Measurements from ENCODE around the gene SIPA1L3. TPM values are rescaled to one million over a fixed set of nuclear protein-coding genes. Genes with fewer than 3 reads are reported as not detected.

The SIPA1L3 gene
- polyA plus RNA-seq, 1 of the 3 experiments (the other 2 are of a cell fraction): 11.6 TPM

DNA sequence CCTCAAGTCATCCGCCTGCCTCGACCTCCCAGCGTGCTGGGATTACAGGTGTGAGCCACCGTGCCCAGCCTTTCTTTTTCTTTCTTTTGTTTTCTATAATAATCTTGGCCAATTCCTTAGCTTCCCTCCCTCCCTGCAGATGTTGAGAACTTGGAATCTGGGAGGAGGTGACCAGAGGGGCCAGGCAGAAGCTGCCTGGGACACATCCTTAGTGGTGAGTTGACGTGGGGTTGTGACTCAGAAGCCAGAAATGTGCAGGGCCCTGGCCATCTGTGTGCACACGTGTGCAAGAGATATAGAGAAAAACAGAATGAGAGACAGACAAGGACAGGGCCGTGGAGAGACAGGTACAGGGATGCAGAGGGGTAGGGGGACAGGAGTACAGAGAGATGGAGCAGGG, 154.3 kb downstream of the SIPA1L3 start (continued):
- TF ChIP-seq, protein P1, sequence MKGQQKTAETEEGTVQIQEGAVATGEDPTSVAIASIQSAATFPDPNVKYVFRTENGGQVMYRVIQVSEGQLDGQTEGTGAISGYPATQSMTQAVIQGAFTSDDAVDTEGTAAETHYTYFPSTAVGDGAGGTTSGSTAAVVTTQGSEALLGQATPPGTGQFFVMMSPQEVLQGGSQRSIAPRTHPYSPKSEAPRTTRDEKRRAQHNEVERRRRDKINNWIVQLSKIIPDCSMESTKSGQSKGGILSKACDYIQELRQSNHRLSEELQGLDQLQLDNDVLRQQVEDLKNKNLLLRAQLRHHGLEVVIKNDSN (IDR thresholded peaks at IDR 0.05; ENCODE audit: borderline replicate concordance, low read depth): no peak
- TF ChIP-seq TAF1 (IDR thresholded peaks at IDR 0.05; ENCODE audit: borderline replicate concordance, low read depth, low read length) (no peak), TEAD4 (IDR thresholded peaks at IDR 0.05; ENCODE audit: borderline replicate concordance, insufficient read depth) (no peak), TCF12 (IDR thresholded peaks at IDR 0.05) (peak; percentile 82), GATA2 (CRISPR knock-in tag; IDR thresholded peaks at IDR 0.05) (no peak), MEF2A (IDR thresholded peaks at IDR 0.05; ENCODE audit: borderline replicate concordance, low read depth) (no peak), GABPA (IDR thresholded peaks at IDR 0.05; ENCODE audit: low read depth) (no peak), FOSL2 (IDR thresholded peaks at IDR 0.05; ENCODE audit: borderline replicate concordance, low read depth) (peak; percentile 45; the same call in 1 of the 2 replicates)
- TF ChIP-seq, protein P2, sequence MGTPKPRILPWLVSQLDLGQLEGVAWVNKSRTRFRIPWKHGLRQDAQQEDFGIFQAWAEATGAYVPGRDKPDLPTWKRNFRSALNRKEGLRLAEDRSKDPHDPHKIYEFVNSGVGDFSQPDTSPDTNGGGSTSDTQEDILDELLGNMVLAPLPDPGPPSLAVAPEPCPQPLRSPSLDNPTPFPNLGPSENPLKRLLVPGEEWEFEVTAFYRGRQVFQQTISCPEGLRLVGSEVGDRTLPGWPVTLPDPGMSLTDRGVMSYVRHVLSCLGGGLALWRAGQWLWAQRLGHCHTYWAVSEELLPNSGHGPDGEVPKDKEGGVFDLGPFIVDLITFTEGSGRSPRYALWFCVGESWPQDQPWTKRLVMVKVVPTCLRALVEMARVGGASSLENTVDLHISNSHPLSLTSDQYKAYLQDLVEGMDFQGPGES (IDR thresholded peaks at IDR 0.05; ENCODE audit: low read depth, low read length): no peak
- TF ChIP-seq, protein P3, sequence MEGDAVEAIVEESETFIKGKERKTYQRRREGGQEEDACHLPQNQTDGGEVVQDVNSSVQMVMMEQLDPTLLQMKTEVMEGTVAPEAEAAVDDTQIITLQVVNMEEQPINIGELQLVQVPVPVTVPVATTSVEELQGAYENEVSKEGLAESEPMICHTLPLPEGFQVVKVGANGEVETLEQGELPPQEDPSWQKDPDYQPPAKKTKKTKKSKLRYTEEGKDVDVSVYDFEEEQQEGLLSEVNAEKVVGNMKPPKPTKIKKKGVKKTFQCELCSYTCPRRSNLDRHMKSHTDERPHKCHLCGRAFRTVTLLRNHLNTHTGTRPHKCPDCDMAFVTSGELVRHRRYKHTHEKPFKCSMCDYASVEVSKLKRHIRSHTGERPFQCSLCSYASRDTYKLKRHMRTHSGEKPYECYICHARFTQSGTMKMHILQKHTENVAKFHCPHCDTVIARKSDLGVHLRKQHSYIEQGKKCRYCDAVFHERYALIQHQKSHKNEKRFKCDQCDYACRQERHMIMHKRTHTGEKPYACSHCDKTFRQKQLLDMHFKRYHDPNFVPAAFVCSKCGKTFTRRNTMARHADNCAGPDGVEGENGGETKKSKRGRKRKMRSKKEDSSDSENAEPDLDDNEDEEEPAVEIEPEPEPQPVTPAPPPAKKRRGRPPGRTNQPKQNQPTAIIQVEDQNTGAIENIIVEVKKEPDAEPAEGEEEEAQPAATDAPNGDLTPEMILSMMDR (IDR thresholded peaks at IDR 0.05): no peak
- TF ChIP-seq, protein P4, sequence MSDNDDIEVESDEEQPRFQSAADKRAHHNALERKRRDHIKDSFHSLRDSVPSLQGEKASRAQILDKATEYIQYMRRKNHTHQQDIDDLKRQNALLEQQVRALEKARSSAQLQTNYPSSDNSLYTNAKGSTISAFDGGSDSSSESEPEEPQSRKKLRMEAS (IDR thresholded peaks at IDR 0.05; ENCODE audit: low read depth): peak; percentile 70

DNA sequence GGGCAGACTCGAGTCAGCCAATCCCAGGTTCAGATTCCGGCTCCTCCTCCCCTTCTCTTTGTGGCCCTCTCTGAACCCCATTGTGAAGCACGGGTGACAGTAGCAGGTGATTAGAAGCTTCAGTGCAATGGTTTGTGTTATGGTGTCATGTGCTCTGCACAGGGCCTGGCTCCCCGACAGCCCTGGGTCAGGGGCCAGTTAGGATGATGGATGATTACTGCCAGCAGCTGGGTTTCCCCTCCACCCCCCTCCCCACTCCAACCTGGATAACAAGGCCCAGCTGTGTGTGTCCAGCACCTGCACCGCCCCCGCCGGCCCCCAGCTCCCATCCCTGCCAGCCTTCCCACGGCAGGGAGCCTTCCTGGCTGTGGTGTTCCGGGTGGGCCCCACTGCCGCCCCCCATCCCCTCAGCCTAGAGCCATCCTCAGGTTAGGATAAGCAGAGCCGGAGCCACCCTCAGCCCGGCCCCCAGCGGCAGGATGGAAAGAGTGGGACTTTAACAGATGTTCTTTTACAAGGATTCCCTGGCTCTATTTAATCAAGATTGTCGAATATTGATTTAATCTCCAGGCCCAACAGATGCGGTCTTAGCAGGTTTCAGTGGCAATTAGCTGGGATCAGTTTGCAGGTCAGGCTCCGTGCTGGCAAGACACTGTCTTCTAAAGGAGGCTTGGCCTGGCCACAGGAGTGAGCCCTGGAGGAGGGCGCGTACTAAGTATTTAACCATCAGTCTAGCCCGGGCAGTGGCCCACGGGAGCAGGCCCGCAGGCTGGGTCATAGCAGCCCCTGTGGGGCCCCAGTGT, 156.2 kb downstream of the SIPA1L3 start:
- WGBS (ENCODE audit: low lambda C conversion rate): 65% methylated on average over 14 of the region's 21 CpGs
- no peaks in the 10 kb centered on the region for H3F3A ChIP-seq (replicated peaks; ENCODE audit: insufficient read depth)
- H3K9ac ChIP-seq: no peak overlapping the region
- H2AFZ ChIP-seq (ENCODE audit: low read depth): no peak overlapping the region
- H3K9me3 ChIP-seq: no peaks in the 10 kb centered on the region
- peak overlapping the region in 1 of 2 experiments; percentile 67; a peak in 2 of 4 replicates for H3K27ac ChIP-seq (ENCODE audit: low read depth in 2 of 2, low read length in 1 of 2)
- no peak overlapping the region for H3K4me3 ChIP-seq (ENCODE audit: low read depth in 2 of 2, low read length in 1 of 2)
- no peak overlapping the region for H3K4me2 ChIP-seq
- DNase-seq: peak; percentile 87
- H3K27me3 ChIP-seq (ENCODE audit: insufficient read depth): no peaks in the 10 kb centered on the region
- peaks cover 0 to 33% of the 10 kb centered on the region in 2 experiments; a peak in 1 of 4 replicates for H3K4me1 ChIP-seq (ENCODE audit: control insufficient read depth in 1 of 2, insufficient read depth in 2 of 2, low read depth in 1 of 2, low read length in 1 of 2)
- no peaks in the 10 kb centered on the region for H4K20me1 ChIP-seq (ENCODE audit: insufficient read depth)
- POLR2A ChIA-PET: interaction anchor here (0.6 to 2.0 kb wide), 4 partner anchors 30 to 156 kb away, joined by 4 to 20 read pairs (median 4); partner anchors contain the start of gene SIPA1L3
- no peaks in the 10 kb centered on the region for H3K9me2 ChIP-seq
- H3K79me2 ChIP-seq (ENCODE audit: insufficient read depth): peaks cover 24% of the 10 kb centered on the region; the same call in 1 of the 2 replicates
- H3K36me3 ChIP-seq (replicated peaks in 1 of 2; ENCODE audit: control insufficient read depth in 1 of 2, insufficient read depth in 2 of 2, low read length in 1 of 2): peaks cover 0 to 4% of the 10 kb centered on the region in 2 experiments
- CTCF ChIA-PET: interaction anchor here (0.9 to 2.4 kb wide), 9 partner anchors 14 to 340 kb away, joined by 3 to 13 read pairs (median 3); partner anchors contain the start of gene FAM98C
- TF ChIP-seq NFIC (IDR thresholded peaks at IDR 0.05; ENCODE audit: borderline replicate concordance) (no peak), FOSL2 (IDR thresholded peaks at IDR 0.05; ENCODE audit: borderline replicate concordance, low read depth) (no peak), TCF12 (IDR thresholded peaks at IDR 0.05) (peak; percentile 26; the same call in 1 of the 2 replicates), ELF1 (IDR thresholded peaks at IDR 0.05) (no peak), GATA2 (CRISPR knock-in tag; IDR thresholded peaks at IDR 0.05) (peak; percentile 95), YY1 (IDR thresholded peaks at IDR 0.05; ENCODE audit: low read depth) (no peak), SMC3 (IDR thresholded peaks at IDR 0.05; ENCODE audit: low read depth, low read length) (0 out of 2 replicates have a peak, but pooled peaks have one; percentile 7), POLR2AphosphoS5 (IDR thresholded peaks at IDR 0.05; ENCODE audit: low read depth, low read length) (no peak), RCOR1 (IDR thresholded peaks at IDR 0.05; ENCODE audit: low read length) (peak; percentile 85), RFX5 (IDR thresholded peaks at IDR 0.05; ENCODE audit: low read length) (no peak)
- TF ChIP-seq, protein P5, sequence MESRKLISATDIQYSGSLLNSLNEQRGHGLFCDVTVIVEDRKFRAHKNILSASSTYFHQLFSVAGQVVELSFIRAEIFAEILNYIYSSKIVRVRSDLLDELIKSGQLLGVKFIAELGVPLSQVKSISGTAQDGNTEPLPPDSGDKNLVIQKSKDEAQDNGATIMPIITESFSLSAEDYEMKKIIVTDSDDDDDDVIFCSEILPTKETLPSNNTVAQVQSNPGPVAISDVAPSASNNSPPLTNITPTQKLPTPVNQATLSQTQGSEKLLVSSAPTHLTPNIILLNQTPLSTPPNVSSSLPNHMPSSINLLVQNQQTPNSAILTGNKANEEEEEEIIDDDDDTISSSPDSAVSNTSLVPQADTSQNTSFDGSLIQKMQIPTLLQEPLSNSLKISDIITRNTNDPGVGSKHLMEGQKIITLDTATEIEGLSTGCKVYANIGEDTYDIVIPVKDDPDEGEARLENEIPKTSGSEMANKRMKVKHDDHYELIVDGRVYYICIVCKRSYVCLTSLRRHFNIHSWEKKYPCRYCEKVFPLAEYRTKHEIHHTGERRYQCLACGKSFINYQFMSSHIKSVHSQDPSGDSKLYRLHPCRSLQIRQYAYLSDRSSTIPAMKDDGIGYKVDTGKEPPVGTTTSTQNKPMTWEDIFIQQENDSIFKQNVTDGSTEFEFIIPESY (IDR thresholded peaks at IDR 0.05; ENCODE audit: borderline replicate concordance, low read depth): no peak
- TF ChIP-seq, protein P2 (IDR thresholded peaks at IDR 0.05; ENCODE audit: low read depth, low read length): no peak
- TF ChIP-seq, protein P3 (IDR thresholded peaks at IDR 0.05): no peak

Data from SK-N-SH (cell line).